ENCODE data around the gene RAD18. TPM values are rescaled to one million over a fixed set of nuclear protein-coding genes. Genes with fewer than 3 reads are reported as not detected.

Gene RAD18
- total RNA-seq, 1 experiment from 2014 or later, result 46.6 TPM

- intact Hi-C loops (cut with micrococcal nuclease), result loop anchor here (10.0 kb wide), 1 partner anchor 283 kb away; no protein-coding TSS in a partner anchor
- CTCF ChIA-PET, result no interaction called here
Measured at GRCh38 chr3:8967553-8967952, 4.3 kb upstream of the RAD18 start.

GRCh38 chr3:8966820-8967348, 3.6 kb upstream of the RAD18 start:
- no TSS peak for BruUV-seq (replicated peaks)

More at GRCh38 chr3:8967553-8967952, 4.3 kb upstream of the RAD18 start:
- no peaks in the 10 kb centered on the region for H3K9me3 ChIP-seq (ENCODE audit: low read length)
- POLR2A ChIA-PET (ENCODE audit: unreplicated experiment), result no interaction called here
- peaks cover 4% of the 10 kb centered on the region for H3F3A ChIP-seq (ENCODE audit: low read length, unreplicated experiment)
- no peak overlapping the region for H3K9ac ChIP-seq (ENCODE audit: low read length)
- no peaks in the 10 kb centered on the region for H3K9me2 ChIP-seq (replicated peaks; ENCODE audit: low read length)
- no peak overlapping the region for H3K4me3 ChIP-seq (ENCODE audit: low read length)
- H4K20me1 ChIP-seq (ENCODE audit: low read length), result no peaks in the 10 kb centered on the region
- H3K4me2 ChIP-seq (ENCODE audit: low read length), result no peak overlapping the region
- DNase-seq (no peak), ATAC-seq (no peak)
- no TSS peak for BruUV-seq (replicated peaks)
- H2AFZ ChIP-seq (ENCODE audit: low read length), result no peak overlapping the region
- no peak for TF ChIP-seq EZH2phosphoT487 (IDR thresholded peaks at IDR 0.05; ENCODE audit: borderline replicate concordance, low read length)
- TF ChIP-seq EZH2 (IDR thresholded peaks at IDR 0.05; ENCODE audit: low read length, unreplicated experiment), result no peak
- no peak for TF ChIP-seq CTCF (conservative IDR thresholded peaks at IDR 0.05; ENCODE audit: low read depth, low read length)
- no peak overlapping the region for H3K27ac ChIP-seq (ENCODE audit: low read length)
- H3K36me3 ChIP-seq (ENCODE audit: low read depth, low read length), result no peaks in the 10 kb centered on the region
- no peaks in the 10 kb centered on the region for H3K27me3 ChIP-seq (ENCODE audit: low read length)
- peaks cover 8% of the 10 kb centered on the region for H3K79me2 ChIP-seq (ENCODE audit: low read length)
- H3K4me1 ChIP-seq (ENCODE audit: insufficient read depth, low read length), result peaks cover 25% of the 10 kb centered on the region

More at GRCh38 chr3:8966820-8967348, 3.6 kb upstream of the RAD18 start:
- ATAC-seq (no peak), DNase-seq (no peak)
- Histone ChIP-seq H3K4me1 (ENCODE audit: insufficient read depth, low read length) (peaks cover 30% of the 10 kb centered on the region), H3K4me3 (ENCODE audit: low read length) (no peak overlapping the region), H3K4me2 (ENCODE audit: low read length) (no peak overlapping the region), H2AFZ (ENCODE audit: low read length) (no peak overlapping the region), H3K36me3 (ENCODE audit: low read depth, low read length) (no peaks in the 10 kb centered on the region), H3K27me3 (ENCODE audit: low read length) (no peaks in the 10 kb centered on the region), H3F3A (ENCODE audit: low read length, unreplicated experiment) (peaks cover 4% of the 10 kb centered on the region), H4K20me1 (ENCODE audit: low read length) (no peaks in the 10 kb centered on the region), H3K9me2 (replicated peaks; ENCODE audit: low read length) (no peaks in the 10 kb centered on the region), H3K9ac (ENCODE audit: low read length) (no peak overlapping the region), H3K79me2 (ENCODE audit: low read length) (peaks cover 14% of the 10 kb centered on the region), H3K27ac (ENCODE audit: low read length) (no peak overlapping the region), H3K9me3 (ENCODE audit: low read length) (no peaks in the 10 kb centered on the region)
- CTCF ChIA-PET, result no interaction called here
- POLR2A ChIA-PET (ENCODE audit: unreplicated experiment), result no interaction called here
- no peak for TF ChIP-seq CTCF (conservative IDR thresholded peaks at IDR 0.05; ENCODE audit: low read depth, low read length)
- TF ChIP-seq EZH2phosphoT487 (IDR thresholded peaks at IDR 0.05; ENCODE audit: borderline replicate concordance, low read length), result no peak
- no peak for TF ChIP-seq EZH2 (IDR thresholded peaks at IDR 0.05; ENCODE audit: low read length, unreplicated experiment)
- intact Hi-C loops (cut with micrococcal nuclease), result loop anchor here (10.0 kb wide), 1 partner anchor 282 kb away; no protein-coding TSS in a partner anchor

Data from PC-3 (cell line).